Amniotic stem cell (primary cell): ENCODE data around the gene MYBPC1.
A peak's percentile ranks its signal among the peaks of the same experiment; 100 is the strongest.
"Not testable (repeated sequence)": the region's sequence is repeated elsewhere in the genome, so short reads cannot be mapped to it uniquely, and the experiment has no call there.

ENCODE experiments used
- DNase-seq: peaks from one replicate; lab custom pipeline; 2025; lab: John Stamatoyannopoulos, UW

The MYBPC1 gene, protein sequence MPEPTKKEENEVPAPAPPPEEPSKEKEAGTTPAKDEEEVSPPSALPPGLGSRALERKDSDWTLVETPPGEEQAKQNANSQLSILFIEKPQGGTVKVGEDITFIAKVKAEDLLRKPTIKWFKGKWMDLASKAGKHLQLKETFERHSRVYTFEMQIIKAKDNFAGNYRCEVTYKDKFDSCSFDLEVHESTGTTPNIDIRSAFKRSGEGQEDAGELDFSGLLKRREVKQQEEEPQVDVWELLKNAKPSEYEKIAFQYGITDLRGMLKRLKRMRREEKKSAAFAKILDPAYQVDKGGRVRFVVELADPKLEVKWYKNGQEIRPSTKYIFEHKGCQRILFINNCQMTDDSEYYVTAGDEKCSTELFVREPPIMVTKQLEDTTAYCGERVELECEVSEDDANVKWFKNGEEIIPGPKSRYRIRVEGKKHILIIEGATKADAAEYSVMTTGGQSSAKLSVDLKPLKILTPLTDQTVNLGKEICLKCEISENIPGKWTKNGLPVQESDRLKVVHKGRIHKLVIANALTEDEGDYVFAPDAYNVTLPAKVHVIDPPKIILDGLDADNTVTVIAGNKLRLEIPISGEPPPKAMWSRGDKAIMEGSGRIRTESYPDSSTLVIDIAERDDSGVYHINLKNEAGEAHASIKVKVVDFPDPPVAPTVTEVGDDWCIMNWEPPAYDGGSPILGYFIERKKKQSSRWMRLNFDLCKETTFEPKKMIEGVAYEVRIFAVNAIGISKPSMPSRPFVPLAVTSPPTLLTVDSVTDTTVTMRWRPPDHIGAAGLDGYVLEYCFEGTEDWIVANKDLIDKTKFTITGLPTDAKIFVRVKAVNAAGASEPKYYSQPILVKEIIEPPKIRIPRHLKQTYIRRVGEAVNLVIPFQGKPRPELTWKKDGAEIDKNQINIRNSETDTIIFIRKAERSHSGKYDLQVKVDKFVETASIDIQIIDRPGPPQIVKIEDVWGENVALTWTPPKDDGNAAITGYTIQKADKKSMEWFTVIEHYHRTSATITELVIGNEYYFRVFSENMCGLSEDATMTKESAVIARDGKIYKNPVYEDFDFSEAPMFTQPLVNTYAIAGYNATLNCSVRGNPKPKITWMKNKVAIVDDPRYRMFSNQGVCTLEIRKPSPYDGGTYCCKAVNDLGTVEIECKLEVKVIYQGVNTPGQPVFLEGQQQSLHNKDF

DNA sequence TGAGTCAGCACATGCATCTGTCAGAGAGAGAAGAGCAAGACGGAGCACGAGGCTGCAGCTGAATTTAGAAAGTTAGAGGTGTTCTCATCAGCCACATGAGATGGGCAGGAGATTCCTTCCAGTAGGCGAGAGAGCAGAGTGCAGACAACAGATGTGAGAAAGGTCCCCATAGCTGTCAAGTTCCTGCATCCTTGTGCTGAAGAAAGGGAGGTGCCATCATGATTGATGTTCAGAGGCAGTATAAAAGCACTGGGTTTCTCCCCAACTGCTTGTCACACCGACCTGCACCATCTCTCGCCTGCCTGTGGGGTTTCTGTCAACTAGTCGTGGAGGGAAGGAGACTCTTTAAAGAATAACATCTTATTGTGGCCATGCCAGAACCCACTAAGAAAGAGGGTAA, at the start of gene MYBPC1:
Gene MYBPC1 (plus strand): TSS at position 272 of the 400 bp plus-strand sequence. CDS start 100 bp downstream, at position 372.
- no peak for DNase-seq

DNA sequence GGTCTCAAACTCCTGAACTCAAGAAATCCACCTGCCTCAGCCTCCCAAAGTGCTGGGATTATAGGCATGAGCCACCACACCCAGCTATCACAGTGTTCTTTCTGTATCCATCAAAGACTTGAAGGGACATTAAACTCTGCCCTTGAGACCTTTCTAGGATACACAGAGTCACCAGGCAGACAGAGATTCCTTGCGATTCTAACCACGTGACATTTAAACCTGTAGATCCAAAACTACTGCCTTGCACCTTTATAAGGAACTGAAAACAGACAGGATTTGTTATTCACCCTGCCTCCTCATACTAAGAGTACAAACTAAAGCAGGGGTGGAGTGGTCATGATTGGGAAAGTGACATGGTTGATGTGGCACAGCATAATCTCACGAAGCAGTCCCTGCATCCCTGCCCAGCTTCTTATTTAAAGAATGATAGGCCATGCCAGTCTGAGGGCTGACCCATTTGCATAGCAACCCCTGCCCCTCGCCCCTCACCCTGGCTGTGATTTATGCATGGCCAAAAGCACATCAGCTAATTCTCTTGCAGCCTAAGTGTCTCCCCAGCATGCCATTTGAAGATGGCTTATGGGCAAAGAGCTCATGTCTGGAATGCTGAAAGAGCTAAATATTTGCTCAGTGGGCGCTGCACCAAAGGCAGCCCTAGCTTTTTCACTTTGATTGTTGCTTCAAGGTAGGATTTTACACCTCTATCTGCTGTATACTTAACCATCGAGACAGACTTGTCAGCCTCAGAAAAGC, 43.2 kb upstream of the MYBPC1 start:
- DNase-seq: no peak

DNA sequence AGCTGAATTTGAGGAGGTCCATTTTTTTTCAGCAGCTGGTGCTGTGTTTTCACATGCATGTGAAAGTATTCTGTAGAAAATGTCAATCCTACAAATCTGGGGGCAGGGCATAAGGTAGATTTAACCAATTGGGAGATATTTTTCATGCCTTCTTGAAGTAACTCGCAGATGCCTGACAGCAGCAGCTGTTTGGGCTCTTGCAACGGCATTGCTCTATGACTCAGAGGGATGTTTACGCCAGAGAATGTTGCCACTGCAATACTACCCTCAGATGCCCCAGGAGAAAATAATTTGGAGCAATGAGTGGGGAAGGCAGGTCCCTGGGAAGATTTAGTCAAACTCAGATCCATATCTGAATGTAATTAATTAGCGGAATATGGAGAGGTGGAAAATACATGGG, 42.5 kb upstream of the MYBPC1 start:
- DNase-seq: no peak

DNA sequence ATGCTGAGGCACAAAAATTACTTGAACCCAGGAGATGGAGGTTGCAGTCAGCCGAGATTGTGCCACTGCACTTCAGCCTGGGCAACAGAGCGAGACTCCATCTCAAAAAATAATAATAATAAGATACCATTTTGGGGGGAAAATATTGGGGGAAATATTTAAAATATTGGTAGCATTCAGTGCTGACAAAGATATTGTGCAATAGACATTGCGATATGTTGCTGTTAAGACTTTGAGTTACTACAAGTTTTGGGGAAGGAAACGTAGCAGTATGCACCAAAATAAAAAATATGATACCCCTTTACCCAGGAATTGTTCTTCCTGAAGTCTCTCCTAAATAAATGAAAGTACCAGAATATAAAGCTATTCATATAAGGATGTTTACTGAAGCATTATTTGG, 37.7 kb upstream of the MYBPC1 start:
- DNase-seq: no peak

DNA sequence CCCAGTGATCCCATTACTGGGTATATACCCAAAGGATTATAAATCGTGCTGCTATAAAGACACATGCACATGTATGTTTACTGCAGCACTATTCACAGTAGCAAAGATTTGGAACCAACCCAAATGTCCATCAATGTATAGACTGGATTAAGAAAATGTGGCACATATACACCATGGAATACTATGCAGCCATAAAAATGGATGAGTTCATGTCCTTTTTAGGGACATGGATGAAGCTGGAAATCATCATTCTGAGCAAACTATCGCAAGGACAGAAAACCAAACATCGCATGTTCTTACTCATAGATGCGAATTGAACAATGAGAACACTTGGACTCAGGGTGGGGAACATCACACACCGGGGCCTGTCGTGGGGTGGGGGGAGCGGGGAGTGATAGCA, 36.0 kb upstream of the MYBPC1 start:
- not testable (repeated sequence) for DNase-seq

DNA sequence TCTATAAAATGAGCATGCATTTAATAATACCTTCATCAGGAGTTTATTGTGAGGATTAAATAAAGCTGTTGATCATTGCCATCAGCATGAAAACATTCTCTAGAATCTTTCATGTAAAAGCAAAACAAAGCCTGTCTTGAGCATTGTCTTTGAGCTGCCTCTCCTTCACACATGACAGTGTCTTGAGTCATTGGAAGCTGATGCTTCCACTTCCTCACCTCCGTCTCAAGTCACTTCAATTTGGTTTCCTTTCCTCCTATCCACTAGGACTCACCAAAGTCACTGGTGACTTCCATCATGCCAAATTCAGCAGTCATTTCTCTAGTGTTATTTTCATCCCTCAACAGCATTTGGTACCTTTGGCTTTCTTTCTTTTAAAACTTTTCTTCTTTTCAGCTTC, 31.6 kb upstream of the MYBPC1 start:
- DNase-seq: no peak

DNA sequence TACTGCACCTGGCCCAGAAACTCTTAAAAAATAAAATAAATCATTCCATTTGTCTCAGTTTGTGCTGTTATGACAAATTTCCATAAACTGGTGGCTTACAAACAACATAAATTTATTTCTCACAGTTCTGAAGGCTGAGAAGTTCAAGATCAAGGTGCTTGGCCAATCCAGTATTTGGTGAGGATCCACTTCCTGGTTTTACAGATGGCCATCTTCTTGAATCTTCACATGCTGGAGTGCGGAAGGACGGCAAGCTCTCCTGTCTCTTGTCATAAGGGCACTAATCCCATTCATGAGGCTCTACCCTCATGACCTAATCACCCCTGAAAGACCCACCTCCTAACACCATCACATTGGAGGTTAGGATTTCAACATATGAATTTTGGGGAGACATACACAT, 29.9 kb upstream of the MYBPC1 start:
- DNase-seq: no peak

DNA sequence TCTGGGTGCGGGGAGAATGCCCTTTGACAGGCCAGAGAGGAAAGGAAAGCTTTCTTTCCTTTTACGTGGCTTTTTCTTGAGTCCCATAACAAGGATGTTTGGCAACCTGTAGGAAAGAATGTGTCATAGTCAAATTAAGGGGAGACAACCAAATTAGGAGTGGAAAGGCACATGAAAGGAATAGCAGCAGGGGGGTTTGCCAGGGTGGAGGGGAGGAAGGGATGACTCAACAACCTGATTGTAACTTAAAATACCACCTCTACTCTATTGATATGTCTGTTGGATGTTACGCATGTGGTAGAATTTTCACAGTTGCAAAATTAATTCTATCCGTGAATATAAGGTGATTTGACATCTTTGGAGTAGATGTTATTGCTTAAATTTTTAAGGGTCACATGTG, 28.5 kb upstream of the MYBPC1 start:
- no peak for DNase-seq

DNA sequence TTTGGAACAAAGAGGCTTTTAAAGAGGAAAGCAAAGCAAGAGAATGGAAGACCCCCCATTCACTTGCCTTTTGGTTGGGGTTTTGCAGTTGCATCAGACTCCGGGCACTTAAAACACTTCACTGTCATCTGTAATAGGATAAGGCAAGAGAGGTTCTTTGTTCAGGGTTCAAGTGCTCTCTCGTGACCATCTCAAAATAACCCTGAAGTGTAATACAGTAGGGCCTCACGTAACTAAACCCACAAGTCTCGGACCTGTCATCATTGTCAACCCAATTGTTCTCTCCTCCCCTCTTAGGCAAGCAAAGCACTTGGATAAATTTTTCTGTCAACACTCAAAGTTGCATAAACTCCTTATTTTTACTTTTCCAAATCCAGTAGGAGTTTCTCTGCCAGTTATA, 26.9 kb upstream of the MYBPC1 start:
- DNase-seq: no peak

DNA sequence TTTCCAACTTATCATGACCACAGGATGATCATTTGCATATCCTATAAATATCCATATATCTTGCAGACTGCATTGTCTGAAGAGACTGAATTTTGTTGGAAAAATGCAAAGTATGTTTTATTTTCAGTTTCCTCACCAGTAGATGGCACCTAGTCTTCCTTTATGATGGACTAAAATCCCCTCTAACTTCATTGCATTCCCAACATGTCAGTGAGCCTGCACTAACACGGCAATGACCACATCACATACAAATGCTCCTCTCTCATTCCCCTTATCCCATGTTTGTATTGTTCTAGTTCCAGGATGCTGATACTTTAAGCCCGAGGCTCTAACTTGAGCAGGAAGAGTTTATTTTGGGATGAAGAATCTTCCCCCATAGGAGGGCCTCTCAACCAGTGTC, 24.7 kb upstream of the MYBPC1 start:
- peak; percentile 3 for DNase-seq

DNA sequence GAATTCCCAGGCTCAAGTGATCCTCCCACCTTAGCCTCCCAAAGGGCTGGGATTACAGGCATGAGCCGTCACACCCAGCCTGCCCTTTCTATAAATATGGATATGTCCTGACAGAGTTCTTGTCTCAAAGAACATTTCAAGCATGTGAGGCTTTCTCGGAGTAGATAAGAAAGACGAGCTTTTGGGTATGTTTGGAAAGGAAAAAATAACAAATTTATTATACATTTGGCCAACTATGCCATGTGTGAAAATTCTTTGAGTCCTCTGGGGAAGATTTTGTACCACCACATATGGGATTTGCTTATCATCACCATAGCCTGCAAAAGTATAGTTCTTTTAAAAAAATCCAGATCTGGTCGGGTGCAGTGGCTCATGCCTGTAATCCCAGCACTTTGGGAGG, 23.7 kb upstream of the MYBPC1 start:
- DNase-seq: no peak

DNA sequence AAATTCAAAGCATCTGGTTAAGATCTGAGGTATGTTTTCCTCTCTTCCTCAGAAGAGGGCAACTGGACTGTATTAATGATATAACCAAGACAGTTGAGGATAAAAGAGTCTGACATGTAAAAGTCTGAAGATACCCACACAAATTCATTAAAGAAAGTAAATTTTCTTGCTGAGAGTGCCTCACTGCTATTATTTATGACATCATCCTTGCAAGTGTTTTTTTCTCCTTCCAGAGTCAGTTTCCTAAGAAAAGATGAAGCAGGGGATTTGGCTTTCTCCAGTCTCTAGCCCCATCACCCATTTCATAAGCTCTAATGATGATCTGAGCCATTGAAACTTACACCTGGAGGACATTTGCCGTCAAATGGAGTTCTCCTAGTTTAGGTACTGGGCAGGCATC, 21.0 kb upstream of the MYBPC1 start:
- DNase-seq: no peak

DNA sequence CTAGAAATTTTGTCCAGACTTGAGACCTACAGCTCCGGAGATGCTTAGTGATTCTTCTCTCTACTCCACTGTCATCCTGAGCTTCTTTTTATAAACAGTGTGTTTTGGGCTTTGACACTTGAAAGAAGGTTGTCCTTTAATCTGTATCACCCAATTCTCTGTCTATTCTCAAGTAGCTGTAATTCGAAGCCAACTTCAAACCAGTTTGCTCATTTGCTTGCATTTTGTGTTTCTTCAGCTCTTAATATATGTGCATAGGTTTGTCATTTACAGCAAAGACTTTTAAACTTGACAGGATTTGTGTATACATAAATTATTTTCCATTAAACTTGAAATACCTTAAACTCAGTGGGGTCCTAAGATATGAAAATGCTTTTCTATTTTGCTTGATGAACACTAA, 16.4 kb upstream of the MYBPC1 start:
- DNase-seq: no peak

DNA sequence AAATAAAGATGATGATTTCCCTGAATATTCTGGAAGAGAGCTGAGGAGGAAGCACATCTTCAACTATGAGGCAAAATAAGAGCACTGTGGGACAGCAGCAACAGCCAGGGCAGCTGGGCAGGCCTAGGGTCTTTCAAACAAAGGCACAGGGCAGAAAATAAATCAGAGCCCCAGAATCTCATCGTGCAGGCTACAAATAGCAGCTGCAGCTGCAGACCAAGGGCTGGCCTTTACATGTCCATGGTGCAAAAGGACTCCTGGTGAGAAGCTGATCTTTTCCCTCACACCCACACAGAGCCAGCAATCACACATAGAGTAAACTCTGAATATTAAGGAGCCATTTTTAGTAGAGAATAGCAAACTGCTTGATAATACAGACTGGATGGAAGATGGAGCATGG, 13.6 kb upstream of the MYBPC1 start:
- DNase-seq: no peak

DNA sequence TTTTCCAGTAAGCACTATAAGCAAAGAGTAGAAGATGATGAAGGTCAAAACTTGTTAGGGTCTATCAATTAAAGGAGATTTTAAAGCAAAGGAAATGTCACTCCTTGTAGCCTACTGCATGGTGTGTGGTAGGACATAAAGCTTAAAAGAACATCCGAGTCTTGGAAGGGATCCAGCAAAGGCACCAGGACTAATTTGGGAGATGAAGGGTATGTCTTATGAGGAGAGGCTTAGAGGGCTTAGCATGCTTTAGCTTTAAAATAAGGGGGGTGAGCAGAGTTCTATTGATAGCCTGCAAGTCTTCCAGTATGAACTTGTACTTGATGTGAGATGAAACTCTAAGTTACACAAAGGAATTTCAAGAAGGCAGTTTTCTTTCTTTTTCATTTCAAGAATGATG, 11.8 kb upstream of the MYBPC1 start:
- no peak for DNase-seq

DNA sequence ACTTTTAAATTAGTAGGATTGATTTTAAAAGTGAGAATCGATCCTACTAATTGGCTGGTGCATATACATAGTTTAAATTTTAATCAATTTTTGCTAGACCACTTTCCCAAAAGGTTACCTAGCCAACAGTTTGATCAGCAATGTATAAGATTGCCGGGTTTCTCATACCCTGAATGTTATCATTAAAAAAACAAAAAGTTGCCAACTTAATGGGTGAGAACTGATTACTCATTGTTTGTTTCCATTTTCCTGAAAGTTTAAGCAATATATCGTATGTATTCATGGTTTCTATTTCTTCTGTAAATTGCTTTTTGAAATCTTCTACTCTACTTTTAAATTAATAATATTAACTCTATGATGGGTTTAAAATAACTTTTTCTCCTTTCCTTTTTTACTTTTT, 4.4 kb upstream of the MYBPC1 start:
- DNase-seq: no peak

DNA sequence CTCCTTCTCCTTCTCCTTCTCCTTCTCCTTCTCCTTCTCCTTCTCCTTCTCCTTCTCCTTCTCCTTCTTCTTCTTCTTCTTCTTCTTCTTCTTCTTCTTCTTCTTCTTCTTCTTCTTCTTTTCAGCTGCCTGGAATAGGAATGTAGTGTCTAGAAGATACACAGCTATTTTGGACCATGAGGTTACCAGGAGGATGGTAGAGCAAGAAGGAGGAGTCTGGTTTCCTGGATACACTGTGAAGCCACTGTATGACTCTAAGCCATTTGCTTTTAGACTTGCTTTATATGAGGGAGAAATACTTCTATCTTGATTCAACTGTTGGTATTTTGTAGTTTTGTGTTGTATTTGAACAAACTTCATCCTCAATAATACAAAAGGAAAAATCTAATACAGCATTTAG, 3.0 kb upstream of the MYBPC1 start:
- no peak for DNase-seq

DNA sequence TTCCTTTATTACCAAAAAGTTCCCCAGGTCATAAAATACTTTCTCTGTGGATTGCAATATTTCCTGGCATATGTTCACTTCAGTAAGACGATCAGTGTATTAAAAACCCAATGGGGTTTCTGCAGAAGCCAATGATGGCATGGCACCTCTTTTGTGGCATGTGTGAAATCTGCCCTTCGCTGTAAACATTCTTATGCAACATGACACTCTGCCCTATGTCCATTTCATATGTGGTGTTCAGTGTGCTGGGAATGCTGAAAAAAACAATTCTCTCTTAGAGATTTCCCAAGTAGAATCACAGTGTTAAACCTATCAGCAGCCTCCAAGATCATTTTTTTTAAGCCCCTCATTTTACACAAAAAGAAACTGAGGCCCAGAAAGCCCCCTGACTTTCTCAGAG, 2.3 kb upstream of the MYBPC1 start:
- no peak for DNase-seq

DNA sequence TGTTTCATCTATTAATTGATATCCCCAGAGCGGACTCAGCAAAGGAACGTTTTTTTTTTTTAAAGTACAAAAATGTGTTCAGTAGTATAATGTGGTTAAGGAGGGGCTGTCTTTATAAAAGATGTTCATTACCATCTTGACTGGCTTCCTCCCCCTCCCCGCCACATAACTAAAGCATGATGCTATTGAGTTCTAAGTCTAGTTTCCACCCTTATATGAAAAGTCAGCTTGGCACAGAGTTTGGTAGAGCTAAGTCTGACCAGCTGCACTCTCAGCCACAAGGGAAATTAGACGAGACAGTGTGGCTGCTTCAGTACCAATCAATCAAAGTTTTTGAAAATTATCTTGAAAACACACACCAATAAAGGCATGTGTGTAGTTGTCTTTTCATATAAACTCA, 1.9 kb upstream of the MYBPC1 start:
- DNase-seq: no peak

DNA sequence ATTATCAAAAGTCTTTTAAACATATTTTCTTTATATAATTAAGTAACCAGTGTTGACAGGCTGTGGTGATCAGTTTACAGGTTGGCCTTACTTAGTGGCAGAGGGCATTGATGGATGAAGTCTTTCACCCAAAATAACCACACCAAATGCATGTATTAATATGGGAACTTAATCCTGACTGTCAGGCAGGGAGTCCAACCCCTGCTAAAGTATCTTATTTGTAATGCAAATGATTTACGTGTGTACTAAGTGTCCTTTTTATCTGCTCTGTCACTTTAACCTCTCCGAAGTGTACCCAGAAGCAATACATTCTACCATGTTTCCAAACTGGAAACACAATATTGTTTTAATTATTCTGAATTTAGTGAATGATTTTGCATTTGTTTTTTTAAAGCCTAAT, 1.4 kb downstream of the MYBPC1 start:
- DNase-seq: no peak

DNA sequence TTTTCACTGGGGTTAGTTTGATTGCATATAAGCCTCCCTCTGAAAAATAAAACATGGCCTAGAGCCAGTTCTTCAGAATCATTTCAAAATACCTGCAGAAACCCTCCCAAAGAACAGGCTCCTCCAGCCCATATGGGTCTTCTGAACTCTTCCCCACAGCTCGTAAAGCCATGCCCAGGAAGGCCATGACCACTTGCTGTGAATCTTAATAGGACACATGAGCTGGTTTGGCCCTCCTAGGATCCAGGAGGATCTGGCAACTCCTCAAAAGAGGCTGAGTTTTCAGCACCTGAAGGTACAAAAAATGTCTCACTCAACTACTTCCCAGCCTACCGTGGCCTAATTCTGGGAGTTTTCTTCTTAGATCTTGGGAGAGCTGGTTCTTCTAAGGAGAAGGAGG, 2.4 kb downstream of the MYBPC1 start:
- no peak for DNase-seq

DNA sequence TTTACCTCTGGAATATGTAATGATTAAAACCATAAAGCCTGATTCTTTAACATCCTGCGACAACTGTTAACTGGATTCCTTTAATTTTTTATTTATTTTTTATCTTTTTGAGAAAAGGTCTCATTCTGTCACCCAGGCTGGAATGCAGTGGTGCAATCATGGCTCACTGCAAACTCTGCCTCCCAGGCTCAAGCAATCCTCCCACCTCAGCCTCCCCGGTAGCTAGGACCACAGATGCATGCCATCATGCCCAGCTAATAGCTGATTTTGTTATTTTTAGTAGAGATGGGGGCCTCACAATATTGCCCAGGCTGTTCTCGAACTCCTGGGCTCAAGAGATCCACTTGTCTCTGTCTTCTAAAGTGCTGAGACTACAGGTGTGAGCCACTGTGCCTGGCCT, 3.7 kb downstream of the MYBPC1 start:
- no peak for DNase-seq
